ENCODE measurements around the gene FH. TPM values are rescaled to one million over a fixed set of nuclear protein-coding genes. Genes with fewer than 3 reads are reported as not detected.
A peak's percentile ranks its signal among the peaks of the same experiment; 100 is the strongest.

The FH gene
- 100 to 1,000 TPM in 5 of 6 experiments, 10 to 100 TPM in 1; 95.0 to 126 (median 114) TPM for total RNA-seq
- long read RNA-seq, transcript FH-201 (10 exons, 1,797 nt) = major isoform, 43 of 57 reads
- long read RNA-seq, partial matches to known transcripts = 12 of 57 reads
- long read RNA-seq, other reads (novel, unspliced or antisense) = 2 of 57 reads

- ATAC-seq (peak; percentile 94 to 99 (median 95)), DNase-seq (peak; percentile 96 to 98 (median 98))
- Histone ChIP-seq H3K27me3 (no peaks in the 10 kb centered on the region), H3K9me3 (no peaks in the 10 kb centered on the region), H3K36me3 (peaks cover 0 to 11% (median 3%) of the 10 kb centered on the region in 4 donors), H3K4me1 (peaks cover 0 to 25% (median 4%) of the 10 kb centered on the region in 4 donors), H3K4me3 (peak within 1 kb of the TSS; percentile 87 to 90 (median 88)), H3K27ac (peak within 1 kb of the TSS; percentile 90 to 93 (median 93))
- TF ChIP-seq POLR2A (IDR thresholded peaks at IDR 0.05) = peak; percentile 96
- TF ChIP-seq CTCF (IDR thresholded peaks at IDR 0.05) = no peak
- WGBS (ENCODE audit: insufficient coverage, low coverage, low lambda C conversion rate, missing lambda C conversion rate) = 0% methylated on average over 19 of the region's 70 CpGs
- intact Hi-C loops (cut with DNase I) = no loop called here
These were observed at the start of gene FH for GRCh38 chr1:241519308-241520079. Gene FH (minus strand): TSS chr1:241519755. CDS start chr1:241519722, 33 bp downstream.

- Histone ChIP-seq H3K27me3 (no peaks in the 10 kb centered on the region), H3K36me3 (peaks cover 0 to 2% (median 0%) of the 10 kb centered on the region in 4 donors), H3K27ac (peak overlapping the region in 2 of 3 donors; percentile 67 to 70)
These were observed 41.3 kb upstream of the FH start for GRCh38 chr1:241560849-241561187.

GRCh38 chr1:241560146-241560848 lies 40.7 kb upstream of the FH start:
- WGBS (ENCODE audit: insufficient coverage, low coverage, low lambda C conversion rate, missing lambda C conversion rate) = 15% methylated on average over 4 of the region's 4 CpGs
- peak overlapping the region in 2 of 3 donors; percentile 67 to 70 for H3K27ac ChIP-seq
- no peak for DNase-seq

More at GRCh38 chr1:241560849-241561187, 41.3 kb upstream of the FH start:
- intact Hi-C loops (cut with DNase I) = no loop called here
- Histone ChIP-seq H3K9me3 (no peaks in the 10 kb centered on the region), H3K4me1 (peaks cover 0 to 37% (median 13%) of the 10 kb centered on the region in 4 donors), H3K4me3 (no peak overlapping the region)
- 60% methylated on average over 3 of the region's 3 CpGs for WGBS (ENCODE audit: insufficient coverage, low coverage, low lambda C conversion rate, missing lambda C conversion rate)
- TF ChIP-seq POLR2A (IDR thresholded peaks at IDR 0.05) (no peak), CTCF (IDR thresholded peaks at IDR 0.05) (no peak)
- ATAC-seq (peak in 3 of 4 donors; percentile 16 to 53 (median 52)), DNase-seq (no peak)

More at GRCh38 chr1:241560146-241560848, 40.7 kb upstream of the FH start:
- peak; percentile 82 to 90 (median 86) for ATAC-seq
- Histone ChIP-seq H3K27me3 (no peaks in the 10 kb centered on the region), H3K4me1 (peaks cover 0 to 37% (median 13%) of the 10 kb centered on the region in 4 donors), H3K9me3 (no peaks in the 10 kb centered on the region), H3K4me3 (no peak overlapping the region), H3K36me3 (peaks cover 0 to 3% (median under 1%) of the 10 kb centered on the region in 4 donors)
- intact Hi-C loops (cut with DNase I) = no loop called here
- TF ChIP-seq CTCF (IDR thresholded peaks at IDR 0.05) = no peak
- no peak for TF ChIP-seq POLR2A (IDR thresholded peaks at IDR 0.05)

Measured in right lobe of liver (tissue), 6 donors.